Endothelial cell of umbilical vein (primary cell): ENCODE data around the gene CPA4. TPM values are rescaled to one million over a fixed set of nuclear protein-coding genes. Genes with fewer than 3 reads are reported as not detected.

Source experiments
- BruUV-seq: library from RNA; stranded (reverse); fragments of 400-500 nt; replicated peaks from 2 replicates; lab custom pipeline; 2021; lab: Mats Ljungman, UMichigan
- CTCF ChIA-PET: fragments of 300-600, 350-600 bp; sonication (Branson Sonifier 250); formaldehyde crosslinking; loops from one replicate; lab custom pipeline; 2021; ENCODE audit warnings: antibody characterized with exemption, inconsistent platforms; lab: Charles Lee
- POLR2A ChIA-PET: fragments of 300-600, 350-600 bp; sonication (Branson Sonifier 250); formaldehyde crosslinking; loops from one replicate; lab custom pipeline; 2021; ENCODE audit warnings: antibody characterized with exemption, inconsistent platforms; lab: Charles Lee
- DNase-seq: peaks from one replicate; pipeline ENCODE4 v3.0.0-alpha.2; 2011; ENCODE audit warnings: low read depth, low spot score
- FAIRE-seq: peaks from 2 replicates; lab custom pipeline; 2011; peaks lifted over from hg19 to GRCh38; lab: Jason Lieb, UNC
- H2AFZ ChIP-seq: 2 replicates; pipeline ENCODE4 v1.6.0; 2012; ENCODE audit warnings: low read depth, low read length, control low read depth, inconsistent platforms
- H3K27ac ChIP-seq: 2 replicates; pipeline ENCODE4 v1.5.1; 2011; ENCODE audit warnings: low read depth, mild to moderate bottlenecking, control low read depth, low read length, moderate library complexity; ENCODE audit not compliant: insufficient read depth
- H3K27me3 ChIP-seq, 2 experiments: 2 replicates each; pipeline versions ENCODE4 v1.6.0 to v1.6.1; 2011; ENCODE audit warnings: low read length in 2 of 2, mixed read lengths in 1 of 2; ENCODE audit not compliant: control insufficient read depth in 2 of 2, insufficient read depth in 2 of 2
- H3K36me3 ChIP-seq, 2 experiments: 2 replicates in 1 of 2; 3 replicates in 1 of 2; pipeline ENCODE4 v1.5.1; 2011; ENCODE audit warnings: low read length in 2 of 2, mild to moderate bottlenecking in 1 of 2, moderate library complexity in 1 of 2; ENCODE audit not compliant: control insufficient read depth in 2 of 2, insufficient read depth in 2 of 2; ENCODE audit errors: extremely low read depth in 1 of 2
- H3K4me1 ChIP-seq: 3 replicates; pipeline ENCODE4 v1.5.1; 2011; ENCODE audit warnings: mild to moderate bottlenecking, low read length; ENCODE audit not compliant: control insufficient read depth, insufficient read depth; ENCODE audit errors: extremely low read depth
- H3K4me2 ChIP-seq: 2 replicates; pipeline ENCODE4 v1.6.1; 2011; ENCODE audit warnings: low read length, control low read depth, mixed read lengths; ENCODE audit not compliant: insufficient read depth
- H3K4me3 ChIP-seq, 3 experiments: fragments of 200-600 bp in 1 of 3; sonication (generic), shearing (Covaris generic) in 1 of 3; replicated peaks in 1 of 3; 2 replicates each; pipeline ENCODE4 v1.5.1; 2011 to 2016; ENCODE audit warnings: control low read depth in 3 of 3, low read length in 3 of 3, mild to moderate bottlenecking in 2 of 3, inconsistent platforms in 1 of 3, low read depth in 1 of 3, moderate library complexity in 1 of 3; ENCODE audit not compliant: insufficient read depth in 1 of 3
- H3K79me2 ChIP-seq: 2 replicates; pipeline ENCODE4 v1.6.0; 2012; ENCODE audit warnings: low read length, inconsistent platforms; ENCODE audit not compliant: control insufficient read depth, insufficient read depth
- H3K9ac ChIP-seq: replicated peaks from 2 replicates; pipeline ENCODE3; 2011; ENCODE audit warnings: low read length, control low read depth; ENCODE audit not compliant: insufficient read depth; ENCODE audit errors: extremely low read depth
- H3K9me1 ChIP-seq: replicated peaks from 3 replicates; pipeline ENCODE4 v1.6.0; 2011; ENCODE audit warnings: mild to moderate bottlenecking, low read length; ENCODE audit not compliant: control insufficient read depth, insufficient read depth; ENCODE audit errors: extremely low read depth
- H3K9me3 ChIP-seq: replicated peaks from 2 replicates; pipeline ENCODE4 v1.5.1; 2012; ENCODE audit warnings: low read length, inconsistent platforms; ENCODE audit not compliant: control insufficient read depth, insufficient read depth
- H4K20me1 ChIP-seq: replicated peaks from 2 replicates; pipeline ENCODE3; 2011; ENCODE audit warnings: mild to moderate bottlenecking, low read length; ENCODE audit not compliant: control insufficient read depth, insufficient read depth; ENCODE audit errors: extremely low read depth
- EZH2 ChIP-seq: IDR thresholded peaks from 2 replicates; pipeline ENCODE4 v1.6.1; 2012; ENCODE audit warnings: borderline replicate concordance, low read depth, mild to moderate bottlenecking, moderate library complexity, low read length, inconsistent platforms; ENCODE audit not compliant: severe bottlenecking
- FOS ChIP-seq: IDR thresholded peaks from 2 replicates; pipeline ENCODE4 v1.6.1; 2011; ENCODE audit warnings: mild to moderate bottlenecking, low read length, moderate library complexity, borderline replicate concordance; ENCODE audit not compliant: insufficient read depth
- GATA2 ChIP-seq: IDR thresholded peaks from 2 replicates; pipeline ENCODE4 v1.7.0; 2011; ENCODE audit warnings: low read depth, mild to moderate bottlenecking, moderate library complexity, mixed read lengths, low read length; ENCODE audit not compliant: insufficient read length, insufficient read depth
- JUN ChIP-seq: IDR thresholded peaks from 2 replicates; pipeline ENCODE4 v1.6.1; 2011; ENCODE audit warnings: borderline replicate concordance, low read depth; ENCODE audit not compliant: insufficient read length, insufficient read depth
- MYC ChIP-seq: IDR thresholded peaks from one replicate; pipeline ENCODE4 v1.6.1; 2011; ENCODE audit warnings: mild to moderate bottlenecking, low read depth, low read length
- POLR2A ChIP-seq: IDR thresholded peaks from 2 replicates; pipeline ENCODE4 v1.6.1; 2012; ENCODE audit warnings: low read depth, mild to moderate bottlenecking, control low read depth, low read length
- POLR2AphosphoS5 ChIP-seq: IDR thresholded peaks from 2 replicates; pipeline ENCODE4 v1.6.1; 2012; ENCODE audit warnings: low read depth, mild to moderate bottlenecking, control low read depth, low read length, moderate library complexity; ENCODE audit not compliant: insufficient read depth
- dilution Hi-C: fragments of 300-500 bp; cut with MboI; formaldehyde crosslinking; loops from one replicate; pipeline ENCODE4 v1.15.0; 2019; ENCODE audit warnings: low sequenced_read_pairs; ENCODE audit not compliant: extremely low pct_ligation_motif_present
- intact Hi-C: fragments of 100-400 bp; cut with micrococcal nuclease; formaldehyde crosslinking; loops from one replicate; pipeline ENCODE4 v1.10.0; 2022
- polyA plus RNA-seq, 4 experiments: library from polyadenylated mRNA; depleted of rRNA in 3 of 4; stranded (reverse) in 3 of 4; unstranded in 1 of 4; fragments of >200 nt; gene quantifications; 2 replicates each; pipeline versions ENCODE4 v1.2.1 to v1.2.3, GENCODE V29; 2011 to 2012; ENCODE audit warnings: missing spikeins in 1 of 4
- total RNA-seq: library from RNA; stranded (reverse); gene quantifications from 2 replicates; pipeline ENCODE4 v1.2.3, GENCODE V29; 2021
- TF ChIP-seq, protein P1 (sequence below): IDR thresholded peaks from 2 replicates; pipeline ENCODE4 v1.6.1; 2011; ENCODE audit not compliant: insufficient read depth, insufficient read length
- TF ChIP-seq, protein P2 (sequence below), 2 donors: IDR thresholded peaks; 1 replicate in 1 of 2; 2 replicates in 1 of 2; pipeline ENCODE4 v1.5.1; 2011; ENCODE audit warnings: low read length in 2 of 2, mild to moderate bottlenecking in 2 of 2, moderate library complexity in 2 of 2, control low read depth in 1 of 2, inconsistent platforms in 1 of 2, low read depth in 1 of 2; ENCODE audit not compliant: insufficient read depth in 1 of 2; ENCODE audit errors: extremely low read depth in 1 of 2

Gene CPA4
- total and polyA plus RNA-seq, 2 donors (not counting 3 experiments of a cell fraction or from before 2014, with no cell fraction given) = 0.36 TPM; not detected in 1

DNA sequence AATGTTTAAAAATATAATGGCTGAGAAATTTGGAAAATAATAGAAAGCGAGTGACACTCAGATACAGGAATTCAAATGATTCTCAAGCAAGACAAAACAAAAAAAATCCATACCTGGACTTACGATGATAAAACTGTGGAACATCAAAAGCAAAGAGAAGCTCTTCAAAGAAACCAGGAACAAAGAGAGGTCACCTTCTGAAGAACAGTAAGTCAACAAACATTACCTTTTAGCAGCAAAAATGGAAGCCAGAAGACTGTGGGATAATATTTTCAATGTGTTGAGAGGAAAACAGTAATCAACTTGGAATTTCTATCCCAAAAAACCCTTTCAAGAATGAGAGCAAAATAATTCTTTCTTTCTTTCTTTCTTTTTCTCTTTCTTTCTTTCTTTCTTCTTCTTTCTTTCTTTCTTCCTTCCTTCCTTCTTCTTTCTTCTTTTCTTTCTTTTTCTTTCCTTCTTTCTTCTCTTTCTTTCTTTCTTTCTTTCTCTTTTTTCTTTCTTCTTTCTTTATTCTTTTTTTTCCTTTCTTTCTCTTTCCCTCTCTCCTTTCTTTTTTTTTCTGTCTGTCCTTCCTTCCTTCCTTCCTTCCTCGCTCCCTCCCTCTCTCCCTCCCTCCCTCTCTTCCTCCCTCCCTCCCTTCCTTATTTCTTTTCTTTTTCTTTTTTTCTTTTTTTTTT lies 49.9 kb downstream of the CPA4 start:
- FAIRE-seq (no peak), DNase-seq (no peak)
- no peaks in the 10 kb centered on the region for H3K9me3 ChIP-seq
- peaks cover 0 to 5% of the 10 kb centered on the region in 2 experiments for H3K27me3 ChIP-seq
- BruUV-seq = no TSS peak
- ChIA-PET POLR2A (no interaction called here), CTCF (interaction anchor here (0.6 kb wide), 1 partner anchor 381 kb away, joined by 3 read pairs; no protein-coding TSS in a partner anchor)
- H3K4me3 ChIP-seq = no peak overlapping the region
- intact Hi-C loops (no loop called here), dilution Hi-C loops (no loop called here)
- no peak overlapping the region for H3K9ac ChIP-seq
- no peak overlapping the region for H3K27ac ChIP-seq
- TF ChIP-seq FOS (no peak), JUN (no peak)
- TF ChIP-seq, protein P1, sequence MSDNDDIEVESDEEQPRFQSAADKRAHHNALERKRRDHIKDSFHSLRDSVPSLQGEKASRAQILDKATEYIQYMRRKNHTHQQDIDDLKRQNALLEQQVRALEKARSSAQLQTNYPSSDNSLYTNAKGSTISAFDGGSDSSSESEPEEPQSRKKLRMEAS = no peak
- no peaks in the 10 kb centered on the region for H3K79me2 ChIP-seq
- H3K4me2 ChIP-seq = no peak overlapping the region
- no peaks in the 10 kb centered on the region for H4K20me1 ChIP-seq
- no peaks in the 10 kb centered on the region for H3K36me3 ChIP-seq
- no peak overlapping the region for H2AFZ ChIP-seq
- H3K9me1 ChIP-seq = no peaks in the 10 kb centered on the region
- no peaks in the 10 kb centered on the region for H3K4me1 ChIP-seq

DNA sequence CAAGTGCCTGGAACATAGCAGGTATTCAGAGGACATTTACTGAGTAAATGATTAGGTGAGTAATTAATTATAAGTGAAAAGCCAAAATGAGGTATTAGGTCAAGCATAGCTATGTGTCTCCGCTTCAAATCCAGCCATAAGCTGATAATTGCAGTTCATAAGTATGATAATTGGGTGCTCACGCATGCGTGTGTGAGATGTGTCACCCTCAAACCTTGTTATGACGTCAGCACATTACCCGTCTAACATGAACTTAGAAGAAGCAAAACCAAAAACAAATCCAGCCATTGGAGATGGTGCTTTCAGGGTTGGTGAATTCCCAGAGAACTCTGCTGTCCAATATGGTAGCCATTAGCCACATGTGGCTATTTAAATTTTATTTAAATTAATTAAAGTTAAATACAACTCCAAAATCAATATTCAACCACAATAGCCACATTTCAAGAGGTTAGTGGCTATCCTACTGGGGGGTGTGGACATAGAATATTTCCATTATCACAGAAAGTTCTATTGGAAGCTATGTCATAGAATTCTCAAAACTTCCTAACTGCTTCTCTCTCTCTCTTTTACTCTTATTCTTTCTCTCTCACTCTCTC lies 51.4 kb downstream of the CPA4 start, which contains the start of gene CPA5:
CPA5 (plus strand) TSS at position 546 of the 596 bp plus-strand sequence. CDS start 1,670 bp downstream, outside the sequence.
- dilution Hi-C loops (no loop called here), intact Hi-C loops (no loop called here)
- Histone ChIP-seq H2AFZ (no peak within 1 kb of the TSS), H3K4me3 (no peak within 1 kb of the TSS), H3K27ac (no peak within 1 kb of the TSS), H3K79me2 (no peaks in the 10 kb centered on the region), H3K4me1 (no peaks in the 10 kb centered on the region), H4K20me1 (no peaks in the 10 kb centered on the region), H3K9ac (no peak within 1 kb of the TSS), H3K36me3 (no peaks in the 10 kb centered on the region), H3K9me3 (no peaks in the 10 kb centered on the region), H3K27me3 (peaks cover 0 to 5% of the 10 kb centered on the region in 2 experiments), H3K9me1 (no peaks in the 10 kb centered on the region), H3K4me2 (no peak within 1 kb of the TSS)
- no peak for FAIRE-seq
- BruUV-seq = no TSS peak
- TF ChIP-seq POLR2AphosphoS5 (no peak), GATA2 (no peak), MYC (no peak), POLR2A (no peak), EZH2 (no peak), FOS (no peak), JUN (no peak)
- TF ChIP-seq, protein P2, sequence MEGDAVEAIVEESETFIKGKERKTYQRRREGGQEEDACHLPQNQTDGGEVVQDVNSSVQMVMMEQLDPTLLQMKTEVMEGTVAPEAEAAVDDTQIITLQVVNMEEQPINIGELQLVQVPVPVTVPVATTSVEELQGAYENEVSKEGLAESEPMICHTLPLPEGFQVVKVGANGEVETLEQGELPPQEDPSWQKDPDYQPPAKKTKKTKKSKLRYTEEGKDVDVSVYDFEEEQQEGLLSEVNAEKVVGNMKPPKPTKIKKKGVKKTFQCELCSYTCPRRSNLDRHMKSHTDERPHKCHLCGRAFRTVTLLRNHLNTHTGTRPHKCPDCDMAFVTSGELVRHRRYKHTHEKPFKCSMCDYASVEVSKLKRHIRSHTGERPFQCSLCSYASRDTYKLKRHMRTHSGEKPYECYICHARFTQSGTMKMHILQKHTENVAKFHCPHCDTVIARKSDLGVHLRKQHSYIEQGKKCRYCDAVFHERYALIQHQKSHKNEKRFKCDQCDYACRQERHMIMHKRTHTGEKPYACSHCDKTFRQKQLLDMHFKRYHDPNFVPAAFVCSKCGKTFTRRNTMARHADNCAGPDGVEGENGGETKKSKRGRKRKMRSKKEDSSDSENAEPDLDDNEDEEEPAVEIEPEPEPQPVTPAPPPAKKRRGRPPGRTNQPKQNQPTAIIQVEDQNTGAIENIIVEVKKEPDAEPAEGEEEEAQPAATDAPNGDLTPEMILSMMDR (IDR thresholded peaks at IDR 0.05; ENCODE audit: extremely low read depth in 1 of 2, insufficient read depth in 1 of 2, low read depth in 1 of 2, low read length in 2 of 2) = no peak
- TF ChIP-seq, protein P1 = no peak
- POLR2A ChIA-PET = no interaction called here
- CTCF ChIA-PET = interaction anchor here (1.6 kb wide), 1 partner anchor 14 kb away, joined by 4 read pairs; no protein-coding TSS in a partner anchor
- DNase-seq = no peak
